ENCODE data around the gene GNE. TPM values are rescaled to one million over a fixed set of nuclear protein-coding genes. Genes with fewer than 3 reads are reported as not detected.

GNE gene
- total RNA-seq, 1 experiment from 2014 or later = 8.4 TPM

DNA sequence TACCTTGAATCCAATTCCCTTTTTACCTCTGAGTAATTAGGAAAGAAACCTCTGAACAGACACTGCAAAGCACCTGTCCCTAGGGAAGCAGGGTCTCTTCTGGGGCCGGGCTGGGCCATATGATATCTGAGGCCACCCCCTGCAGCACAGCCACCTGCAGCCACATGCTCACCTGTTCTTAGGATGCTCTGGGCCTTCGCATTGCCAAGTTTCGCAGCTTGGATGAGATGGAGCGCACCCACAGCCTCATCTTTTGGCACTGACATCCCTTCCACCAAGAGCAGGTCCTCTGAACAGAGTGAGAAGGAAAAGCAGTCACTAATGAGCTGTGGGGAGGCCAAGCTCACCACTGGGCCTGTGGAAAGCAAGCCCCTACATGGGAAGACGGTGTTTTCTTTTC lies 40.2 kb downstream of the GNE start:
- no peak overlapping the region for H2AFZ ChIP-seq (ENCODE audit: low read depth, low read length, poor library complexity, severe bottlenecking)
- no peaks in the 10 kb centered on the region for H4K20me1 ChIP-seq (ENCODE audit: insufficient read depth)
- RAD21 ChIA-PET (ENCODE audit: low non-redundant PET in 1 of 2, low total read pairs in 2 of 2, uncharacterized antibody in 2 of 2, unreplicated experiment in 2 of 2) = no interaction called here
- POLR2A ChIA-PET = no interaction called here
- no peaks in the 10 kb centered on the region for H3K9me3 ChIP-seq (ENCODE audit: control insufficient read depth in 1 of 2, insufficient read depth in 1 of 2, low read depth in 1 of 2, low read length in 2 of 2)
- H3K79me2 ChIP-seq (ENCODE audit: insufficient read depth, low read length) = peaks cover 4% of the 10 kb centered on the region; the same call in 1 of the 2 replicates
- BruUV-seq (replicated peaks) = no TSS peak
- TF ChIP-seq CBX3 (IDR thresholded peaks at IDR 0.05; ENCODE audit: low read depth) = no peak
- TF ChIP-seq TCF7L2 (IDR thresholded peaks at IDR 0.05; ENCODE audit: borderline replicate concordance, extremely low read depth, insufficient read depth, insufficient read length) = no peak
- TF ChIP-seq, protein P1, sequence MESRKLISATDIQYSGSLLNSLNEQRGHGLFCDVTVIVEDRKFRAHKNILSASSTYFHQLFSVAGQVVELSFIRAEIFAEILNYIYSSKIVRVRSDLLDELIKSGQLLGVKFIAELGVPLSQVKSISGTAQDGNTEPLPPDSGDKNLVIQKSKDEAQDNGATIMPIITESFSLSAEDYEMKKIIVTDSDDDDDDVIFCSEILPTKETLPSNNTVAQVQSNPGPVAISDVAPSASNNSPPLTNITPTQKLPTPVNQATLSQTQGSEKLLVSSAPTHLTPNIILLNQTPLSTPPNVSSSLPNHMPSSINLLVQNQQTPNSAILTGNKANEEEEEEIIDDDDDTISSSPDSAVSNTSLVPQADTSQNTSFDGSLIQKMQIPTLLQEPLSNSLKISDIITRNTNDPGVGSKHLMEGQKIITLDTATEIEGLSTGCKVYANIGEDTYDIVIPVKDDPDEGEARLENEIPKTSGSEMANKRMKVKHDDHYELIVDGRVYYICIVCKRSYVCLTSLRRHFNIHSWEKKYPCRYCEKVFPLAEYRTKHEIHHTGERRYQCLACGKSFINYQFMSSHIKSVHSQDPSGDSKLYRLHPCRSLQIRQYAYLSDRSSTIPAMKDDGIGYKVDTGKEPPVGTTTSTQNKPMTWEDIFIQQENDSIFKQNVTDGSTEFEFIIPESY (IDR thresholded peaks at IDR 0.05; ENCODE audit: extremely low read depth, insufficient replicate concordance, low read length) = no peak
- TF ChIP-seq, protein P2, sequence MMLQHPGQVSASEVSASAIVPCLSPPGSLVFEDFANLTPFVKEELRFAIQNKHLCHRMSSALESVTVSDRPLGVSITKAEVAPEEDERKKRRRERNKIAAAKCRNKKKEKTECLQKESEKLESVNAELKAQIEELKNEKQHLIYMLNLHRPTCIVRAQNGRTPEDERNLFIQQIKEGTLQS (IDR thresholded peaks at IDR 0.05) = no peak
- no peak for TF ChIP-seq POLR2AphosphoS5 (IDR thresholded peaks at IDR 0.05; ENCODE audit: low read depth, low read length)
- TF ChIP-seq SRF (IDR thresholded peaks at IDR 0.05; ENCODE audit: low read depth) = no peak
- TF ChIP-seq POLR2A (IDR thresholded peaks at IDR 0.05; ENCODE audit: borderline replicate concordance, extremely low read depth, insufficient read depth, insufficient read length) = no peak
- TF ChIP-seq, protein P3, sequence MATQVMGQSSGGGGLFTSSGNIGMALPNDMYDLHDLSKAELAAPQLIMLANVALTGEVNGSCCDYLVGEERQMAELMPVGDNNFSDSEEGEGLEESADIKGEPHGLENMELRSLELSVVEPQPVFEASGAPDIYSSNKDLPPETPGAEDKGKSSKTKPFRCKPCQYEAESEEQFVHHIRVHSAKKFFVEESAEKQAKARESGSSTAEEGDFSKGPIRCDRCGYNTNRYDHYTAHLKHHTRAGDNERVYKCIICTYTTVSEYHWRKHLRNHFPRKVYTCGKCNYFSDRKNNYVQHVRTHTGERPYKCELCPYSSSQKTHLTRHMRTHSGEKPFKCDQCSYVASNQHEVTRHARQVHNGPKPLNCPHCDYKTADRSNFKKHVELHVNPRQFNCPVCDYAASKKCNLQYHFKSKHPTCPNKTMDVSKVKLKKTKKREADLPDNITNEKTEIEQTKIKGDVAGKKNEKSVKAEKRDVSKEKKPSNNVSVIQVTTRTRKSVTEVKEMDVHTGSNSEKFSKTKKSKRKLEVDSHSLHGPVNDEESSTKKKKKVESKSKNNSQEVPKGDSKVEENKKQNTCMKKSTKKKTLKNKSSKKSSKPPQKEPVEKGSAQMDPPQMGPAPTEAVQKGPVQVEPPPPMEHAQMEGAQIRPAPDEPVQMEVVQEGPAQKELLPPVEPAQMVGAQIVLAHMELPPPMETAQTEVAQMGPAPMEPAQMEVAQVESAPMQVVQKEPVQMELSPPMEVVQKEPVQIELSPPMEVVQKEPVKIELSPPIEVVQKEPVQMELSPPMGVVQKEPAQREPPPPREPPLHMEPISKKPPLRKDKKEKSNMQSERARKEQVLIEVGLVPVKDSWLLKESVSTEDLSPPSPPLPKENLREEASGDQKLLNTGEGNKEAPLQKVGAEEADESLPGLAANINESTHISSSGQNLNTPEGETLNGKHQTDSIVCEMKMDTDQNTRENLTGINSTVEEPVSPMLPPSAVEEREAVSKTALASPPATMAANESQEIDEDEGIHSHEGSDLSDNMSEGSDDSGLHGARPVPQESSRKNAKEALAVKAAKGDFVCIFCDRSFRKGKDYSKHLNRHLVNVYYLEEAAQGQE (IDR thresholded peaks at IDR 0.05; ENCODE audit: low read depth) = no peak
- H3K9ac ChIP-seq (ENCODE audit: low read length) = no peak overlapping the region
- H3K4me3 ChIP-seq (replicated peaks in 1 of 2; ENCODE audit: low read depth in 1 of 2, low read length in 2 of 2) = no peak overlapping the region
- no peak for ATAC-seq
- intact Hi-C loops (cut with micrococcal nuclease) = no loop called here
- H3K27me3 ChIP-seq (ENCODE audit: insufficient read depth, low read length) = no peaks in the 10 kb centered on the region
- H3K9me2 ChIP-seq (ENCODE audit: insufficient read depth) = no peaks in the 10 kb centered on the region
- H3K4me1 ChIP-seq (ENCODE audit: control insufficient read depth in 1 of 2, insufficient read depth in 2 of 2, low read length in 2 of 2) = no peaks in the 10 kb centered on the region
- peaks cover 12 to 16% of the 10 kb centered on the region in 2 experiments for H3K36me3 ChIP-seq (ENCODE audit: control insufficient read depth in 1 of 2, insufficient read depth in 2 of 2, low read length in 2 of 2)
- no peak for DNase-seq (ENCODE audit: low read depth, low spot score)
- no peak overlapping the region for H3K4me2 ChIP-seq (ENCODE audit: low read length)
- H3K27ac ChIP-seq (ENCODE audit: low read depth, low read length) = no peak overlapping the region
- CTCF ChIA-PET = no interaction called here
